HepG2 (cell line): ENCODE measurements around the gene TBC1D22A. TPM values are rescaled to one million over a fixed set of nuclear protein-coding genes. Genes with fewer than 3 reads are reported as not detected.

Experiments used
- ATAC-seq: fragments of 200-7000 bp; cut with Tn5 transposase; 3 replicates; pipeline ENCODE4 v1.9.1; 2020; ENCODE audit warnings: mild to moderate bottlenecking, moderate library complexity
- BruUV-seq: library from RNA; stranded (reverse); fragments of 400-500 nt; replicated peaks from 2 replicates; lab custom pipeline; 2021; lab: Mats Ljungman, UMichigan
- CTCF ChIA-PET: fragments of 300-600 bp; formaldehyde crosslinking; extraction: SDS; loops from one replicate; lab custom pipeline; 2021; ENCODE audit warnings: low total read pairs, inconsistent platforms, low intra/inter-chr PET ratio; lab: Yijun Ruan, JAX
- POLR2A ChIA-PET: fragments of 350-600 bp; sonication (Branson Sonifier 250); formaldehyde crosslinking; loops from one replicate; lab custom pipeline; 2020; ENCODE audit warnings: antibody characterized with exemption, inconsistent platforms; lab: Yijun Ruan, JAX
- DNase-seq: peaks from one replicate; pipeline ENCODE4 v3.0.0-alpha.2; 2015; ENCODE audit warnings: low spot score
- FAIRE-seq: peaks from 3 replicates; lab custom pipeline; 2011; peaks lifted over from hg19 to GRCh38; lab: Jason Lieb, UNC
- H2AFZ ChIP-seq: one replicate; pipeline ENCODE4 v1.6.1; 2011; ENCODE audit warnings: low read length, inconsistent platforms
- H3K27ac ChIP-seq: fragments of 300-600 bp; 3 replicates; pipeline ENCODE4 v1.8.0; 2011; ENCODE audit warnings: mixed run types, mild to moderate bottlenecking, mixed read lengths, low read length, inconsistent platforms; ENCODE audit not compliant: insufficient read depth; ENCODE audit errors: extremely low read length
- H3K27me3 ChIP-seq, 2 experiments: fragments of 200-600 bp in 1 of 2; 2 replicates in 1 of 2; 3 replicates in 1 of 2; pipeline versions ENCODE4 v1.6.0 to v1.8.0; 2011; ENCODE audit warnings: low read length in 2 of 2, mild to moderate bottlenecking in 2 of 2, moderate library complexity in 2 of 2, inconsistent platforms in 1 of 2; ENCODE audit not compliant: insufficient read depth in 2 of 2, control insufficient read depth in 1 of 2
- H3K36me3 ChIP-seq, 2 experiments: fragments of 200-600 bp in 1 of 2; replicated peaks in 1 of 2; 2 replicates in 1 of 2; 3 replicates in 1 of 2; pipeline versions ENCODE4 v1.5.1 to v1.8.0; 2011; ENCODE audit warnings: low read length in 2 of 2, inconsistent platforms in 1 of 2; ENCODE audit not compliant: insufficient read depth in 2 of 2, control insufficient read depth in 1 of 2
- H3K4me1 ChIP-seq: 2 replicates; pipeline ENCODE4 v1.5.1; 2012; ENCODE audit warnings: low read length, inconsistent platforms; ENCODE audit not compliant: insufficient read depth
- H3K4me2 ChIP-seq: 2 replicates; pipeline ENCODE4 v1.6.0; 2011; ENCODE audit warnings: low read depth, low read length, inconsistent platforms
- H3K4me3 ChIP-seq, 3 experiments: fragments of 200-600 bp in 1 of 3; sonication (generic), shearing (Covaris generic) in 1 of 3; replicated peaks in 1 of 3; 2 replicates each; pipeline ENCODE4 v1.5.1; 2011 to 2016; ENCODE audit warnings: low read length in 3 of 3, inconsistent platforms in 2 of 3, low read depth in 2 of 3, mild to moderate bottlenecking in 2 of 3, control low read depth in 1 of 3, mixed read lengths in 1 of 3; ENCODE audit not compliant: insufficient read depth in 1 of 3
- H3K79me2 ChIP-seq: one replicate; pipeline ENCODE4 v1.6.1; 2011; ENCODE audit warnings: low read length, inconsistent platforms; ENCODE audit not compliant: insufficient read depth
- H3K9ac ChIP-seq: 2 replicates; pipeline ENCODE4 v1.6.0; 2011; ENCODE audit warnings: mild to moderate bottlenecking, low read depth, low read length, inconsistent platforms; ENCODE audit not compliant: insufficient read depth
- H3K9me3 ChIP-seq: 2 replicates; pipeline ENCODE4 v1.5.1; 2012; ENCODE audit warnings: mild to moderate bottlenecking, low read length
- H4K20me1 ChIP-seq: 2 replicates; pipeline ENCODE4 v1.6.0; 2011; ENCODE audit warnings: inconsistent platforms, mild to moderate bottlenecking, low read length, moderate library complexity; ENCODE audit not compliant: insufficient read depth
- ADNP ChIP-seq: sonication (generic); formaldehyde crosslinking; IDR thresholded peaks from 2 replicates; pipeline ENCODE4 v1.4.0; 2020; ENCODE audit warnings: missing genetic modification reagents
- ZNF891 ChIP-seq: sonication (generic); formaldehyde crosslinking; IDR thresholded peaks from 2 replicates; pipeline ENCODE4 v1.5.0; 2020; ENCODE audit warnings: mild to moderate bottlenecking, missing genetic modification reagents
- ZSCAN20 ChIP-seq: sonication (generic); formaldehyde crosslinking; IDR thresholded peaks from 2 replicates; pipeline ENCODE4 v1.4.0; 2020; ENCODE audit warnings: missing genetic modification reagents, mild to moderate bottlenecking, borderline replicate concordance
- WGBS: methylation state at CpG from one replicate; pipeline ENCODE4 v1.1.6; 2017; ENCODE audit warnings: low lambda C conversion rate; 5-methylcytosine and 5-hydroxymethylcytosine counted together
- in situ Hi-C: cut with HindIII; loops from 2 replicates; pipeline ENCODE4 v1.10.0; 2017; ENCODE audit warnings: low pct_unique_long_range_greater_than_20kb; ENCODE audit not compliant: extremely low pct_ligation_motif_present
- intact Hi-C: fragments of 100-400 bp; cut with micrococcal nuclease; formaldehyde crosslinking; loops from one replicate; pipeline ENCODE4 v1.10.0; 2022; ENCODE audit not compliant: unreplicated experiment
- polyA plus RNA-seq, 8 experiments: library from polyadenylated mRNA; depleted of rRNA in 3 of 8; stranded (reverse) in 7 of 8; unstranded in 1 of 8; fragments of >200 nt; fragmentation: Illumina TruSeq in 4 of 8; extraction: Trizol in 4 of 8; gene quantifications; 2 replicates each; pipeline versions ENCODE4 v1.2.1 to v1.2.3, GENCODE V29; 2011 to 2016; ENCODE audit warnings: low read depth in 4 of 8, missing spikeins in 1 of 8, mixed read lengths in 1 of 8; ENCODE audit not compliant: insufficient read depth in 1 of 8
- total RNA-seq, 5 experiments: library from RNA; depleted of rRNA; stranded (reverse); fragments of >200 nt; fragmentation: Illumina TruSeq; extraction: Trizol; gene quantifications; 2 replicates each; pipeline ENCODE4 v1.2.3, GENCODE V29; 2016; ENCODE audit warnings: low read depth in 1 of 5
- TF ChIP-seq, protein P1 (sequence below): sonication (generic); formaldehyde crosslinking; IDR thresholded peaks from 2 replicates; pipeline ENCODE4 v1.4.0; 2020; ENCODE audit warnings: mild to moderate bottlenecking, missing genetic modification reagents
- TF ChIP-seq, protein P2 (sequence below): sonication (generic); formaldehyde crosslinking; IDR thresholded peaks from 2 replicates; pipeline ENCODE4 v1.4.0; 2020; ENCODE audit warnings: mild to moderate bottlenecking, missing genetic modification reagents
- TF ChIP-seq, protein P3 (sequence below): sonication (generic); formaldehyde crosslinking; IDR thresholded peaks from 2 replicates; pipeline ENCODE4 v1.9.0; 2021; ENCODE audit warnings: mild to moderate bottlenecking, missing genetic modification reagents
- TF ChIP-seq, protein P4 (sequence below): sonication (generic); formaldehyde crosslinking; IDR thresholded peaks from 2 replicates; pipeline ENCODE4 v1.8.1; 2023; ENCODE audit warnings: missing genetic modification reagents, inconsistent platforms, borderline replicate concordance

TBC1D22A gene
- total and polyA plus RNA-seq, 2 of the 13 experiments (the other 11 are each of a cell fraction or from before 2014, with no cell fraction given), result 17.3 to 18.0 TPM

DNA sequence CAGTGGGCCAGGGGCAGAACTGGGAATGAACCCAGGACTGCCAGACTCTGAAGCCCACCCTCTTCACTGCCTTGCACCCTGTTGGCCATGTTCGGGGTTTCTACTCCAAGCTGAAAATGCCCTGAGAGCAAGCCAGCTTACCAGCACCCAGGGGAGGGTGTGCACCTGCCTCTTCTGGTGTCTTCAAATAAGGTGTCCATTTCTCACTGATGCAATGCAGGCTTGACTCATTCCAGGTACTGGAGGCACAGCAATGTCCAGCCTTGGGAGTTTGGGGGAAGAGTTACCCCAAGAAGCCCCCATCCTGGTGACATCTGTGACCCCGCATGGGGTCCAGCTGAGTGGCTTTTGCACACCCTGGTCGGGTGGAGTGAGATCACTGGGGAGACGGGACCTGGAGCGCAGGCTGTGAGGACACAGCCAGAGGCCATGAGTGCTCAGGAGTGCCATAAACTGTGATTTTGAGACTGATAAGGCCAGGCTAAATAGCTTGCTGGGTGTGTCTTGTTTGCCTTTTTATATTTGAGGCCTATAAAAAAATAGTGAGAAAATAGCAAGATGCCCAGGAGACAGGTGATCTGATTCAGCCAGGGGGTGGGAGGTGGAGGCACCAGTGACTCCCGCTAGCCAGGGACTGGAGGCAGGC is 19.8 kb upstream of the TBC1D22A start (continued):
- TF ChIP-seq, protein P1, sequence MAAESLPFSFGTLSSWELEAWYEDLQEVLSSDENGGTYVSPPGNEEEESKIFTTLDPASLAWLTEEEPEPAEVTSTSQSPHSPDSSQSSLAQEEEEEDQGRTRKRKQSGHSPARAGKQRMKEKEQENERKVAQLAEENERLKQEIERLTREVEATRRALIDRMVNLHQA (CRISPR knock-in tag), result no peak

DNA sequence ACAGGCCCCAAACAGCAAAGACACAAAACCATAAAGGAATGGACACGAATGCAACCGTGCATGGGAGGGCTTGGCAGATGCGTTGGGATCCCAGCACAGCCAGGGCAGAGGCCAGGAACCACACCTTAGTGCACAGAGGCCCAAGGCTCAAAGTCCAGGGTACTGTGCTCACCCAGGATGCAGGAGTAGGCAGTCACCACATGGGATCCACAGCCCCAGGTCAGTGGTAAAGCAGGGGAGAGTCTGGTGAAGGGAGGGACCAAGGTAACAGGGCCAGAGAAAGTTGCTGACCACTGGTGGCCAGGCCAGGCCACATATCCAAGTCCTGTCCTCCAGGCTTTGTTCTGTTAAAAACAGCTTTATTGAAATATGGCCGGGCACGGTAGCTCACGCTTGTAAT is 17.9 kb upstream of the TBC1D22A start:
- Histone ChIP-seq H2AFZ (no peak overlapping the region), H3K36me3 (no peaks in the 10 kb centered on the region), H3K4me1 (peaks cover 80% of the 10 kb centered on the region), H4K20me1 (no peaks in the 10 kb centered on the region), H3K27me3 (peaks cover 3 to 25% of the 10 kb centered on the region in 2 experiments; a peak in 3 of 5 replicates), H3K79me2 (no peaks in the 10 kb centered on the region), H3K9me3 (no peaks in the 10 kb centered on the region), H3K4me3 (no peak overlapping the region; a peak in 1 of 6 replicates), H3K27ac (no peak overlapping the region), H3K9ac (peak overlapping the region; percentile 7; the same call in 1 of the 2 replicates), H3K4me2 (peak overlapping the region; percentile 46; the same call in 1 of the 2 replicates)
- ATAC-seq (peak; percentile 78), FAIRE-seq (peak; percentile 75), DNase-seq (peak; percentile 81)
- WGBS, result 11% methylated on average over 6 of the region's 6 CpGs
- in situ Hi-C loops, result no loop called here
- ChIA-PET POLR2A (interaction anchor here (2.0 kb wide), 1 partner anchor 18 kb away, joined by 10 read pairs; the partner anchor contains the start of gene TBC1D22A), CTCF (no interaction called here)
- BruUV-seq, result no TSS peak
- intact Hi-C loops, result loop anchor here (1.0 kb wide), 1 partner anchor 15 kb away; no protein-coding TSS in a partner anchor
- TF ChIP-seq, protein P2, sequence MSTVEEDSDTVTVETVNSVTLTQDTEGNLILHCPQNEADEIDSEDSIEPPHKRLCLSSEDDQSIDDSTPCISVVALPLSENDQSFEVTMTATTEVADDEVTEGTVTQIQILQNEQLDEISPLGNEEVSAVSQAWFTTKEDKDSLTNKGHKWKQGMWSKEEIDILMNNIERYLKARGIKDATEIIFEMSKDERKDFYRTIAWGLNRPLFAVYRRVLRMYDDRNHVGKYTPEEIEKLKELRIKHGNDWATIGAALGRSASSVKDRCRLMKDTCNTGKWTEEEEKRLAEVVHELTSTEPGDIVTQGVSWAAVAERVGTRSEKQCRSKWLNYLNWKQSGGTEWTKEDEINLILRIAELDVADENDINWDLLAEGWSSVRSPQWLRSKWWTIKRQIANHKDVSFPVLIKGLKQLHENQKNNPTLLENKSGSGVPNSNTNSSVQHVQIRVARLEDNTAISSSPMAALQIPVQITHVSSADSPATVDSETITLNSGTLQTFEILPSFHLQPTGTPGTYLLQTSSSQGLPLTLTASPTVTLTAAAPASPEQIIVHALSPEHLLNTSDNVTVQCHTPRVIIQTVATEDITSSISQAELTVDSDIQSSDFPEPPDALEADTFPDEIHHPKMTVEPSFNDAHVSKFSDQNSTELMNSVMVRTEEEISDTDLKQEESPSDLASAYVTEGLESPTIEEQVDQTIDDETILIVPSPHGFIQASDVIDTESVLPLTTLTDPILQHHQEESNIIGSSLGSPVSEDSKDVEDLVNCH (CRISPR knock-in tag), result no peak
- no peak for TF ChIP-seq ZNF891 (CRISPR knock-in tag)
- TF ChIP-seq ADNP (CRISPR knock-in tag), result 0 out of 2 replicates have a peak, but pooled peaks have one; percentile 11
- no peak for TF ChIP-seq ZSCAN20 (CRISPR knock-in tag)
- TF ChIP-seq, protein P3, sequence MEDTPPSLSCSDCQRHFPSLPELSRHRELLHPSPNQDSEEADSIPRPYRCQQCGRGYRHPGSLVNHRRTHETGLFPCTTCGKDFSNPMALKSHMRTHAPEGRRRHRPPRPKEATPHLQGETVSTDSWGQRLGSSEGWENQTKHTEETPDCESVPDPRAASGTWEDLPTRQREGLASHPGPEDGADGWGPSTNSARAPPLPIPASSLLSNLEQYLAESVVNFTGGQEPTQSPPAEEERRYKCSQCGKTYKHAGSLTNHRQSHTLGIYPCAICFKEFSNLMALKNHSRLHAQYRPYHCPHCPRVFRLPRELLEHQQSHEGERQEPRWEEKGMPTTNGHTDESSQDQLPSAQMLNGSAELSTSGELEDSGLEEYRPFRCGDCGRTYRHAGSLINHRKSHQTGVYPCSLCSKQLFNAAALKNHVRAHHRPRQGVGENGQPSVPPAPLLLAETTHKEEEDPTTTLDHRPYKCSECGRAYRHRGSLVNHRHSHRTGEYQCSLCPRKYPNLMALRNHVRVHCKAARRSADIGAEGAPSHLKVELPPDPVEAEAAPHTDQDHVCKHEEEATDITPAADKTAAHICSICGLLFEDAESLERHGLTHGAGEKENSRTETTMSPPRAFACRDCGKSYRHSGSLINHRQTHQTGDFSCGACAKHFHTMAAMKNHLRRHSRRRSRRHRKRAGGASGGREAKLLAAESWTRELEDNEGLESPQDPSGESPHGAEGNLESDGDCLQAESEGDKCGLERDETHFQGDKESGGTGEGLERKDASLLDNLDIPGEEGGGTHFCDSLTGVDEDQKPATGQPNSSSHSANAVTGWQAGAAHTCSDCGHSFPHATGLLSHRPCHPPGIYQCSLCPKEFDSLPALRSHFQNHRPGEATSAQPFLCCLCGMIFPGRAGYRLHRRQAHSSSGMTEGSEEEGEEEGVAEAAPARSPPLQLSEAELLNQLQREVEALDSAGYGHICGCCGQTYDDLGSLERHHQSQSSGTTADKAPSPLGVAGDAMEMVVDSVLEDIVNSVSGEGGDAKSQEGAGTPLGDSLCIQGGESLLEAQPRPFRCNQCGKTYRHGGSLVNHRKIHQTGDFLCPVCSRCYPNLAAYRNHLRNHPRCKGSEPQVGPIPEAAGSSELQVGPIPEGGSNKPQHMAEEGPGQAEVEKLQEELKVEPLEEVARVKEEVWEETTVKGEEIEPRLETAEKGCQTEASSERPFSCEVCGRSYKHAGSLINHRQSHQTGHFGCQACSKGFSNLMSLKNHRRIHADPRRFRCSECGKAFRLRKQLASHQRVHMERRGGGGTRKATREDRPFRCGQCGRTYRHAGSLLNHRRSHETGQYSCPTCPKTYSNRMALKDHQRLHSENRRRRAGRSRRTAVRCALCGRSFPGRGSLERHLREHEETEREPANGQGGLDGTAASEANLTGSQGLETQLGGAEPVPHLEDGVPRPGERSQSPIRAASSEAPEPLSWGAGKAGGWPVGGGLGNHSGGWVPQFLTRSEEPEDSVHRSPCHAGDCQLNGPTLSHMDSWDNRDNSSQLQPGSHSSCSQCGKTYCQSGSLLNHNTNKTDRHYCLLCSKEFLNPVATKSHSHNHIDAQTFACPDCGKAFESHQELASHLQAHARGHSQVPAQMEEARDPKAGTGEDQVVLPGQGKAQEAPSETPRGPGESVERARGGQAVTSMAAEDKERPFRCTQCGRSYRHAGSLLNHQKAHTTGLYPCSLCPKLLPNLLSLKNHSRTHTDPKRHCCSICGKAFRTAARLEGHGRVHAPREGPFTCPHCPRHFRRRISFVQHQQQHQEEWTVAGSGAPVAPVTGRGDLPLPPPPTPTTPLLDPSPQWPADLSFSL (CRISPR knock-in tag), result no peak
- TF ChIP-seq, protein P4, sequence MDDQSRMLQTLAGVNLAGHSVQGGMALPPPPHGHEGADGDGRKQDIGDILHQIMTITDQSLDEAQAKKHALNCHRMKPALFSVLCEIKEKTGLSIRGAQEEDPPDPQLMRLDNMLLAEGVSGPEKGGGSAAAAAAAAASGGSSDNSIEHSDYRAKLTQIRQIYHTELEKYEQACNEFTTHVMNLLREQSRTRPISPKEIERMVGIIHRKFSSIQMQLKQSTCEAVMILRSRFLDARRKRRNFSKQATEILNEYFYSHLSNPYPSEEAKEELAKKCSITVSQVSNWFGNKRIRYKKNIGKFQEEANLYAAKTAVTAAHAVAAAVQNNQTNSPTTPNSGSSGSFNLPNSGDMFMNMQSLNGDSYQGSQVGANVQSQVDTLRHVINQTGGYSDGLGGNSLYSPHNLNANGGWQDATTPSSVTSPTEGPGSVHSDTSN (CRISPR knock-in tag), result no peak
